ENCODE measurements around the gene DEPP1.

DEPP1 gene

DNA sequence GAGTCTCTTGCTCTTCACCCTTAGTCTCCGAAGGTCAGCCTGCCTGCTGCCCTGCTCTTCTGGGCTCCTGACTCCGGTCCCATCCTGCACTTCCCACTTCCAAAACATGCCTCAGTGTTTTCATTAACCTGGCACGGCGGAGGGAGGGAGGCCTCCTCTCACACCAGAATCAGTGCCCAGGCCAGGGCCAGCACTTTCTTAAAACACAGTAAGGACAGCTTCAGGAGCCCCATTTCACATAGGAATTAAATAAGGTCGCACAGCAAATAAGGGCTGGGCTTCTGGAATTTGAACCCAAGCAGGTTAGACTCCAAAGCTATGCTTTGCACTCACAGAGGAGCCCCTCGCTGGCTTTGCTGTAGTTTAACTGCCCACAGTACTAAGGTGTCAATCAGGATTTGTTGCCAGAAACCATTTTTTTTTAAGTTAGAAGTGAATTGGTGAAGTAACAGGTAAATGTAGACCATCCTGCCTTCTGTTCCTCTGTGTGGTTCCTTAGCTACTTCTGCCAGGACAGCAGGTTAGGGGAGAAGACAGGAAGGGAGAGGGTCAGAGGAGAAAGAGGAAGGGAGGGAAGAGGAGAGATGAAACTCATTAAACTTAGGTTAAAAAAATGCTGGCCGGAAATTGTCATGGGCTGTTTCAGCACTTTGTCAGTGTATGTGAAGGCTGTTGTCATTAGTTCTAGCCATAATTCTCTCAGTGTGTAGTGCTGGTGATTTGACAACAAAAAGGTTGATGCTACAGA lies 18.0 kb downstream of the DEPP1 start:
- H3K4me1 ChIP-seq (ENCODE audit: control insufficient read depth in 2 of 2, insufficient read depth in 2 of 2, low read length in 2 of 2): peaks cover 34 to 37% of the 10 kb centered on the region in 2 donors
- no peaks in the 10 kb centered on the region for H3K27me3 ChIP-seq (ENCODE audit: control insufficient read depth in 2 of 2, insufficient read depth in 2 of 2, low read length in 2 of 2)
- peak overlapping the region; percentile 65 to 79 for H3K9ac ChIP-seq (ENCODE audit: low read depth in 1 of 2, low read length in 2 of 2)
- H3K9me3 ChIP-seq (ENCODE audit: control insufficient read depth in 2 of 2, low read length in 2 of 2): no peaks in the 10 kb centered on the region
- peak overlapping the region; percentile 69 to 89 for H3K27ac ChIP-seq (ENCODE audit: low read depth in 2 of 2, low read length in 2 of 2)
- H3K36me3 ChIP-seq (ENCODE audit: control insufficient read depth in 2 of 2, insufficient read depth in 2 of 2, low read length in 2 of 2): peaks cover 0 to 3% of the 10 kb centered on the region in 2 donors
- peak overlapping the region; percentile 82 to 85 for H3K4me3 ChIP-seq (ENCODE audit: low read length in 2 of 2)

DNA sequence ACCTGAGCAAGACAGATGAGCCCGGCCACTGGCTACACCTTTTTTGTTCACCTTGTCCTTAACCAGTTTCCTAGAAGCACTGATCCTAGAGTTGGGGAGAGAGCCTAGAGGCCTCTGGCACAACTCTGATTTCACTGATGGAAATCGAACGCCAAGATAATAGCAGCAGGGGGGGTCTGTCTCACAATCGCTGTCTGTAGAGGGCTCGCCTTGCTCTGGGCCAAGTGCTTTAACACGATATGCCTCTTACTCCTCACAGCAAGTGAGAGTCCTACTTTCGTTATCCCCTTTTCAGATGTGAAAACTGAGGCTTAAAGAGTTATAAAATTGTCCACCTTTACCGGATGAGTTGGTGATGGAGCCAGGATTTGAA lies 18.5 kb downstream of the DEPP1 start:
- H3K4me3 ChIP-seq (ENCODE audit: low read length in 2 of 2): peak overlapping the region; percentile 82 to 85
- H3K27me3 ChIP-seq (ENCODE audit: control insufficient read depth in 2 of 2, insufficient read depth in 2 of 2, low read length in 2 of 2): no peaks in the 10 kb centered on the region
- H3K36me3 ChIP-seq (ENCODE audit: control insufficient read depth in 2 of 2, insufficient read depth in 2 of 2, low read length in 2 of 2): peaks cover 0 to 3% of the 10 kb centered on the region in 2 donors
- peaks cover 32 to 35% of the 10 kb centered on the region in 2 donors for H3K4me1 ChIP-seq (ENCODE audit: control insufficient read depth in 2 of 2, insufficient read depth in 2 of 2, low read length in 2 of 2)
- H3K9ac ChIP-seq (ENCODE audit: low read depth in 1 of 2, low read length in 2 of 2): peak overlapping the region; percentile 65 to 79
- H3K27ac ChIP-seq (ENCODE audit: low read depth in 2 of 2, low read length in 2 of 2): peak overlapping the region; percentile 69 to 89
- H3K9me3 ChIP-seq (ENCODE audit: control insufficient read depth in 2 of 2, low read length in 2 of 2): no peaks in the 10 kb centered on the region

DNA sequence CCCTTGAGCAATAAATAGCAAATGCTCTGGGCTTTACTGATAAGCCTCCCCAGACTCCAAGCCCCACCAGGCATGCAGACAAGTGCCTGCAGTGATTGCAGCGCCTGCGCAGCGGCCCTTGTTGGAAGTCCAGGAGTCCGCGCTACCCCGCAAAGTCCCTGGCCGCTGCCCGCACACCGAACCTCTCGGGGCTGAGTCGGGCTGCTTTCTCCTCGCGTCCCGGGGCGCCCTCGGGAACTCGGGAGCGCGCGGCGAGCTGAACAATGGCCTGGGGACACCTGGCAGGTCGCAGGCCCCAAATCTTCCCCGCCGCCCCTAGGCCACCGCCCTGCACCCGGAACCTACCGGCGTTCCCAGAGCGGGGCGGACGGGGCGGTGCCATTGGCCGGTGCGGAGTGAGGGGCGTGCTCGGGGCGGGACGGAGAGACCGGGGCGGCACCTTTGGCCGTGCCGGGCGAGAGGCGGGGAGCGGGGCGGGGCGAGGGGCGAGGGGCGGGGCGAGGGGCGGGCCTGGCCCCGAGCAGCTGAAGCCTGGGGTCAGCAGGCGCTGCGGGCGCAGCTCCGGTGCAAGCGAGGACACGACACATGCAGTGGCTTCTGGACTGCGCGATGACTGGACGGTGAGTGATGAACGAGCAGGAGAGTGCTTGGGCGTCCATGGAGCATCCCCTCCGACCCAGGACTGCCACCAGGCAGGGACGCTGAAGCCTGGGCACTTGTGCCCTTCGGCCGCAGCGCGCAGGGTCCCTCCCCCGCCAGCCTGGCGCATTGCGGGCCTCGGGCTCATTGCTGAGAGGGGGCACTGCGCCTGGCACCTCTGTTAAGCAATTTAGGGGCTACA lies 19.1 kb downstream of the DEPP1 start, which contains the start of gene RASSF4:
Gene RASSF4 (plus strand): TSS at position 556 of the 841 bp plus-strand sequence. CDS start 10,401 bp downstream, outside the sequence.
- H3K4me3 ChIP-seq (ENCODE audit: low read length in 2 of 2): peak within 1 kb of the TSS; percentile 82 to 90
- H3K9ac ChIP-seq (ENCODE audit: low read depth in 1 of 2, low read length in 2 of 2): peak within 1 kb of the TSS; percentile 83 to 89
- peaks cover 32% of the 10 kb centered on the region in 2 donors for H3K4me1 ChIP-seq (ENCODE audit: control insufficient read depth in 2 of 2, insufficient read depth in 2 of 2, low read length in 2 of 2)
- peaks cover 0 to 3% of the 10 kb centered on the region in 2 donors for H3K36me3 ChIP-seq (ENCODE audit: control insufficient read depth in 2 of 2, insufficient read depth in 2 of 2, low read length in 2 of 2)
- H3K27ac ChIP-seq (ENCODE audit: low read depth in 2 of 2, low read length in 2 of 2): peak within 1 kb of the TSS; percentile 89
- H3K27me3 ChIP-seq (ENCODE audit: control insufficient read depth in 2 of 2, insufficient read depth in 2 of 2, low read length in 2 of 2): no peaks in the 10 kb centered on the region
- H3K9me3 ChIP-seq (ENCODE audit: control insufficient read depth in 2 of 2, low read length in 2 of 2): no peaks in the 10 kb centered on the region

DNA sequence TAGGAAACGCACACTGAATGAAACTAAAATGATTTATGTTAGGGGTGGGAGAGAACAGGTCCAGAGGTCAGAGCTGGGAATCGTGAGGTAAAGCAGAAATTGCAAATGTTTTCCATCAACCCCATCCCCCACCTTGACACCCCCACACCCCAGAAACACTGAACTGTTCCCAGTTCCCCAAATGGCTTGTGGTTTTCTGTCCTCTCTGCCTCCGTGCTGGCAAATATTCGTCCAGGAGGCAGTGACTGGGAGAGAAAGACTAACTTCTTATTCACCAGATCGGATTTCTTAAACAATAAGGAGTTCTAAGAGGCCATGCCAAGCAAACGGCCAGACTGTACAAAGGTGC lies 19.7 kb downstream of the DEPP1 start:
- H3K27ac ChIP-seq (ENCODE audit: low read depth in 2 of 2, low read length in 2 of 2): peak overlapping the region; percentile 89
- no peaks in the 10 kb centered on the region for H3K9me3 ChIP-seq (ENCODE audit: control insufficient read depth in 2 of 2, low read length in 2 of 2)
- H3K4me1 ChIP-seq (ENCODE audit: control insufficient read depth in 2 of 2, insufficient read depth in 2 of 2, low read length in 2 of 2): peaks cover 26 to 27% of the 10 kb centered on the region in 2 donors
- H3K9ac ChIP-seq (ENCODE audit: low read depth in 1 of 2, low read length in 2 of 2): peak overlapping the region; percentile 83 to 89
- H3K36me3 ChIP-seq (ENCODE audit: control insufficient read depth in 2 of 2, insufficient read depth in 2 of 2, low read length in 2 of 2): peaks cover 3% of the 10 kb centered on the region in 2 donors
- H3K4me3 ChIP-seq (ENCODE audit: low read length in 2 of 2): peak overlapping the region; percentile 82 to 90
- no peaks in the 10 kb centered on the region for H3K27me3 ChIP-seq (ENCODE audit: control insufficient read depth in 2 of 2, insufficient read depth in 2 of 2, low read length in 2 of 2)

DNA sequence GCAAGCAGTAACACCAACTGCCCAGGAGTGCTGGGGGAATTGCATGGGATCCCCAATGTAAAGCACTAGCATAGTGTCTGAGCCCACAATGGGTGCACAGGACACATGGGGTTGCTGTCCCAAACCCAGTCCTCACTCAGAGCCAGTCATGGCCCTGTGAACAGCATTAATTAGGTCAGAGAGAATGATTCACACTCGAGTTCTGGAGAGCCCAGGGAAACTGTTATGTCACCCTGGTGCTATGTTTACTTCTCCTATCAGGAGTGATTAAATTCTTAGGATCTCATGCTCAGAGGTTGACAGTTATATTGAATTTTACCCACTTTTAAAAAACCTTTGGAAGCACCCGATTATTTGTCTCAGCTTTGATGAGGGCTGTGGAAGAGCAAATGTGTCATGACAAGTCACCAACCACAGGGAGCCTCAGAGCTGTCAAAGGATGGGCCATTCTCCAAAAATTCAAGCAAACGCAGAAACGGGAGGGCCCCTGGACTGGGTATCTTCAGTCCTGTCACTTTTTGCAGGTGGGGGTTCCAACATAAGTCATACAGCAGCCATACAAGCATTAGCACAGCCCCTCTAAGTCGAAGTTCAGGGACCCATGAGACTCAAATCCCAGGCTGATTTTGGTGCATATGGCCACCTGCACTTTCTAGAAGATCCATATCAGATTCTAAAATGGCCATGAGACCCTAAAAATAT lies 20.3 kb downstream of the DEPP1 start:
- peak overlapping the region; percentile 89 for H3K27ac ChIP-seq (ENCODE audit: low read depth in 2 of 2, low read length in 2 of 2)
- H3K27me3 ChIP-seq (ENCODE audit: control insufficient read depth in 2 of 2, insufficient read depth in 2 of 2, low read length in 2 of 2): no peaks in the 10 kb centered on the region
- peak overlapping the region; percentile 83 to 89 for H3K9ac ChIP-seq (ENCODE audit: low read depth in 1 of 2, low read length in 2 of 2)
- peak overlapping the region; percentile 82 to 90 for H3K4me3 ChIP-seq (ENCODE audit: low read length in 2 of 2)
- H3K36me3 ChIP-seq (ENCODE audit: control insufficient read depth in 2 of 2, insufficient read depth in 2 of 2, low read length in 2 of 2): peaks cover 3 to 4% of the 10 kb centered on the region in 2 donors
- no peaks in the 10 kb centered on the region for H3K9me3 ChIP-seq (ENCODE audit: control insufficient read depth in 2 of 2, low read length in 2 of 2)
- H3K4me1 ChIP-seq (ENCODE audit: control insufficient read depth in 2 of 2, insufficient read depth in 2 of 2, low read length in 2 of 2): peaks cover 21 to 25% of the 10 kb centered on the region in 2 donors

DNA sequence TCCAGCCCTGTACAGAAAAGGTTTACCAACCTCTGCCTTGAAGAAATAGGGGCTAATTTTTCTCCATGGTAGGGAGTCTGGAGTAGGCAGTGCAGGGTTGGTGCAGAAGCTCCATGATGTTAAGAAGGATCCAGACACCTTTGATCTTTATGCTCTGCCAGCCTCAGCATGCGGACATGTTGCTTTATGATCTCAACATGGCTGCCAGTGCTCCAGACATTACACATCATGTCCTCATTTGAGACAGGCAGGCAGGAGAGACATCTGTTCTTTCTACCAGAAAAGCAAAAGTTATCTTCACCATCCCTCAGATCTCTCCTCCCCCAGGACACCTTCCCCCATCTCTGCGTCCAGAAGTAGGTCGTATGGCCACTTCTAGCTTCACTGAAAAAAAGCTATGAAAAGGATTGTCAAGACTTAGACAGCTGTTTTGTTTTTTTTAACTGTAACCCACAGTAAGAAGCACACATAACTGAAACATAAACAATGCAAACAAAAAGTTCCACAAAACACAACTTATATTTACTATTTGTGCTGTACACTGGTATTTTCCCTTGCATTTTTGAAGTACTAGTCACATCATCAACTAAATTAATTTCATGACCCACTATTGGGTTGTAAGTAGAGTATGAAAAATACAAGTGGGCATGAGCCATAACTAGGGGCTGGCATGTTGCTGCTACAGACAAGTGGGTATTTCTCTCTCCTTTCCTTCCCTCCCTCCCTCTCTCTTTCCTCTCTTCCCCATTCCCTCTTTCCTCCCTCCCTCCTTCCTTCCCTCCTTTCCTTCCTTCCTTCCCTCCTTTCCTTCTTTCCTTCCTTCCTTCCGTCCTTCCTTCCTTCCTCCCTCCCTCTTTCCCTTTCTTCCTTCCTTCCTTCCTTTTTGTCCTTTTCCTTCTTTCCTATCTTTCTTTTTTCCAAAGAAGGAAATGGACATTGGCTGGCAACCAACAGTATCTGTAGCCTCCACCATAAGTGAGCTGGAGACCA lies 21.6 kb downstream of the DEPP1 start:
- H3K4me3 ChIP-seq (ENCODE audit: low read length in 2 of 2): no peak overlapping the region
- no peak overlapping the region for H3K27ac ChIP-seq (ENCODE audit: low read depth in 2 of 2, low read length in 2 of 2)
- peaks cover 3 to 4% of the 10 kb centered on the region in 2 donors for H3K36me3 ChIP-seq (ENCODE audit: control insufficient read depth in 2 of 2, insufficient read depth in 2 of 2, low read length in 2 of 2)
- peaks cover 19 to 25% of the 10 kb centered on the region in 2 donors for H3K4me1 ChIP-seq (ENCODE audit: control insufficient read depth in 2 of 2, insufficient read depth in 2 of 2, low read length in 2 of 2)
- H3K9me3 ChIP-seq (ENCODE audit: control insufficient read depth in 2 of 2, low read length in 2 of 2): no peaks in the 10 kb centered on the region
- no peaks in the 10 kb centered on the region for H3K27me3 ChIP-seq (ENCODE audit: control insufficient read depth in 2 of 2, insufficient read depth in 2 of 2, low read length in 2 of 2)
- no peak overlapping the region for H3K9ac ChIP-seq (ENCODE audit: low read depth in 1 of 2, low read length in 2 of 2)

DNA sequence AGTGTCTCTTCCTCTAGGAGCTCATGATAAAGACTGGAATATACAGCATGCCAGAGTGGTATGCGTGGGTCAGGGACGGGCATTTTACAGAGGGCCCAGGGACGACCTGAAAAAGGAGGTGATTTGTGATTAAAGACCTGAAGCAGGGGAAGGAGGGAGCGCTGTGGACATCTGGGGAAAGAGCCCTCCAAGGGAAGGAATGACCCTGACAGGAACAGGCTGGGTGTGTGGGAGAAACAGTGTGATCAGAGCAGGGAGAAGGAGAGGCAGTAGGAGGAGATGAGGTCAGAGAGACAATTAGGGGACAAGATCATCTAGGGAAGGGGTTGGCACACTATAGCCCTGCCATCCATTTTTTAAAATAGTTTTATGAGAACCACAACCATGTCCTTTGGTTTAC lies 22.4 kb downstream of the DEPP1 start:
- no peak overlapping the region for H3K4me3 ChIP-seq (ENCODE audit: low read length in 2 of 2)
- H3K9ac ChIP-seq (ENCODE audit: low read depth in 1 of 2, low read length in 2 of 2): no peak overlapping the region
- H3K4me1 ChIP-seq (ENCODE audit: control insufficient read depth in 2 of 2, insufficient read depth in 2 of 2, low read length in 2 of 2): peaks cover 18 to 25% of the 10 kb centered on the region in 2 donors
- H3K27me3 ChIP-seq (ENCODE audit: control insufficient read depth in 2 of 2, insufficient read depth in 2 of 2, low read length in 2 of 2): no peaks in the 10 kb centered on the region
- no peaks in the 10 kb centered on the region for H3K9me3 ChIP-seq (ENCODE audit: control insufficient read depth in 2 of 2, low read length in 2 of 2)
- no peak overlapping the region for H3K27ac ChIP-seq (ENCODE audit: low read depth in 2 of 2, low read length in 2 of 2)
- H3K36me3 ChIP-seq (ENCODE audit: control insufficient read depth in 2 of 2, insufficient read depth in 2 of 2, low read length in 2 of 2): peaks cover 3 to 4% of the 10 kb centered on the region in 2 donors

DNA sequence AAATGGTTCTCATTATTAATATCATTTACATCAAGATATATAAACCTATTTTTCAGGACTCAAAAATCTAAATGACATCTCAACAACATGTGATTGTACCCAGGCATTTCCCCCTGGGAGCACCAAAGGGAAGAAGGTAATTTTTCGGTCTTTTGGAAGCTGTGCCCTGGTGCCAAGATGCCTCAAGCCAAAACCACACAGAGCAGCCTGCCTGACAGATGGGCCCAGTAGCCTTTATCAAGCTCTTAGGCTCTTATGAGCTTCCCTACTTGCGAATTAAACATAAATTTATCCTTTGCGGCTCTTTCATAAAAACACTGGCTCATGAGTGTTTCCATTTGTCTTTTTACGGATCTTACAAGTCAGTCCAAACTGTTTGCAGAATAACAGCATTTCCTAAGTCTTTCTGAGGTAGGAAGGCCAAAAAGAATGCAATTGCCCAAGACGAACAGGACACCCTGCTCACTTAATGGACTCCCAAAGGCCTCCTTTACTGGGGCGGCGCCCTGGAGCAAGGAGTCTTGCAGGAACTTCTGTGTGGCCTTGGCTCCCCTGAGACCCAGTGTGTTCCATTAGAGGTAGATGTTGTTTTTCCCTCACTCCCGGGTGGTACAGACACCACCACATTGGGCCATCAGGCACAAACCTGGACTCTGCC lies 23.1 kb downstream of the DEPP1 start:
- Histone ChIP-seq H3K9me3 (ENCODE audit: control insufficient read depth in 2 of 2, low read length in 2 of 2) (no peaks in the 10 kb centered on the region), H3K27ac (ENCODE audit: low read depth in 2 of 2, low read length in 2 of 2) (no peak overlapping the region), H3K4me1 (ENCODE audit: control insufficient read depth in 2 of 2, insufficient read depth in 2 of 2, low read length in 2 of 2) (peaks cover 15 to 20% of the 10 kb centered on the region in 2 donors), H3K4me3 (ENCODE audit: low read length in 2 of 2) (no peak overlapping the region), H3K27me3 (ENCODE audit: control insufficient read depth in 2 of 2, insufficient read depth in 2 of 2, low read length in 2 of 2) (no peaks in the 10 kb centered on the region), H3K36me3 (ENCODE audit: control insufficient read depth in 2 of 2, insufficient read depth in 2 of 2, low read length in 2 of 2) (peaks cover 3 to 4% of the 10 kb centered on the region in 2 donors), H3K9ac (ENCODE audit: low read depth in 1 of 2, low read length in 2 of 2) (no peak overlapping the region)

DNA sequence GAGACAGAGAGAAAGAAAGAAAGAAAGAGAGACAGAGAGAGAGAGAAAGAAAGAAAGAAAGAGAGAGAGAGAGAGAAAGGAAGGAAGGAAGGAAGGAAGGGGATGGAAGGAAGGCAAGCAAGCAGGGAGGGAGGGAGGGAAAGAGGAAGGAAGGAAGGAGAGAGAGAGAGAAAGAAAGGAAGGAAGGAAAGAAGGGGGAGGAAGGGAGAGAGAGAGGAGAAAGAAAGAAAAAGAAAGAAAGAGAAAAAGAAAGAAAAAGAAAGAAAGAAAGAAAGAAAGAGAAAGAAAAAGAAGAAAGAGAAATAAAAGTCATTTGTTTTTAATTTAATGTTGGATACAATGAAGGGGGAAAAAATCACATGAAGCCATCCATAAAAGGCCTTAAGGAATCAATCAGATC lies 23.6 kb downstream of the DEPP1 start:
- no peak overlapping the region for H3K27ac ChIP-seq (ENCODE audit: low read depth in 2 of 2, low read length in 2 of 2)
- H3K27me3 ChIP-seq (ENCODE audit: control insufficient read depth in 2 of 2, insufficient read depth in 2 of 2, low read length in 2 of 2): no peaks in the 10 kb centered on the region
- no peak overlapping the region for H3K9ac ChIP-seq (ENCODE audit: low read depth in 1 of 2, low read length in 2 of 2)
- H3K36me3 ChIP-seq (ENCODE audit: control insufficient read depth in 2 of 2, insufficient read depth in 2 of 2, low read length in 2 of 2): peaks cover 3 to 4% of the 10 kb centered on the region in 2 donors
- no peak overlapping the region for H3K4me3 ChIP-seq (ENCODE audit: low read length in 2 of 2)
- no peaks in the 10 kb centered on the region for H3K9me3 ChIP-seq (ENCODE audit: control insufficient read depth in 2 of 2, low read length in 2 of 2)
- H3K4me1 ChIP-seq (ENCODE audit: control insufficient read depth in 2 of 2, insufficient read depth in 2 of 2, low read length in 2 of 2): peaks cover 14 to 15% of the 10 kb centered on the region in 2 donors
